ENCODE data around the gene PRND.
"Not testable (repeated sequence)": the region's sequence is repeated elsewhere in the genome, so short reads cannot be mapped to it uniquely, and the experiment has no call there.

PRND gene

GRCh38 chr20:4728120-4728760 lies 6.5 kb downstream of the PRND start:
- H3K4me3 ChIP-seq (ENCODE audit: low read depth, low read length): no peak overlapping the region
- no peak for DNase-seq (ENCODE audit: low read depth)

GRCh38 chr20:4729265-4729664 lies 7.6 kb downstream of the PRND start:
- no peak overlapping the region for H3K4me3 ChIP-seq (ENCODE audit: low read depth, low read length)

GRCh38 chr20:4730780-4731179 lies 9.1 kb downstream of the PRND start:
- no peak for DNase-seq (ENCODE audit: low read depth)
- no peak overlapping the region for H3K4me3 ChIP-seq (ENCODE audit: low read depth, low read length)

More at GRCh38 chr20:4729265-4729664, 7.6 kb downstream of the PRND start:
- DNase-seq (ENCODE audit: low read depth): no peak

GRCh38 chr20:4736875-4737274 lies 15.2 kb downstream of the PRND start:
- DNase-seq (ENCODE audit: low read depth): no peak
- no peak overlapping the region for H3K4me3 ChIP-seq (ENCODE audit: low read depth, low read length)

- H3K4me3 ChIP-seq (ENCODE audit: low read depth, low read length): no peak overlapping the region
- DNase-seq (ENCODE audit: low read depth): no peak
Observed at GRCh38 chr20:4737857-4738627, 16.3 kb downstream of the PRND start.

GRCh38 chr20:4740774-4741431 lies 19.2 kb downstream of the PRND start:
- DNase-seq (ENCODE audit: low read depth): no peak

GRCh38 chr20:4748847-4749246 lies 27.1 kb downstream of the PRND start:
- H3K4me3 ChIP-seq (ENCODE audit: low read depth, low read length): no peak overlapping the region
- DNase-seq (ENCODE audit: low read depth): no peak

More at GRCh38 chr20:4740774-4741431, 19.2 kb downstream of the PRND start:
- no peak overlapping the region for H3K4me3 ChIP-seq (ENCODE audit: low read depth, low read length)

- no peak overlapping the region for H3K4me3 ChIP-seq (ENCODE audit: low read depth, low read length)
- DNase-seq (ENCODE audit: low read depth): no peak
Observed at GRCh38 chr20:4749326-4749725, 27.6 kb downstream of the PRND start.

GRCh38 chr20:4750381-4750780 lies 28.7 kb downstream of the PRND start:
- H3K4me3 ChIP-seq (ENCODE audit: low read depth, low read length): no peak overlapping the region
- DNase-seq (ENCODE audit: low read depth): no peak

- not testable (repeated sequence) for DNase-seq (ENCODE audit: low read depth); H3K4me3 ChIP-seq (ENCODE audit: low read depth, low read length)
Observed at GRCh38 chr20:4759100-4759884, 37.6 kb downstream of the PRND start.

GRCh38 chr20:4763261-4763660 lies 41.6 kb downstream of the PRND start:
- no peak for DNase-seq (ENCODE audit: low read depth)
- no peak overlapping the region for H3K4me3 ChIP-seq (ENCODE audit: low read depth, low read length)

- no peak overlapping the region for H3K4me3 ChIP-seq (ENCODE audit: low read depth, low read length)
- DNase-seq (ENCODE audit: low read depth): no peak
Observed at GRCh38 chr20:4763723-4764510, 42.2 kb downstream of the PRND start.

- no peak overlapping the region for H3K4me3 ChIP-seq (ENCODE audit: low read depth, low read length)
- DNase-seq (ENCODE audit: low read depth): no peak
Observed at GRCh38 chr20:4764805-4765204, 43.1 kb downstream of the PRND start.

- H3K4me3 ChIP-seq (ENCODE audit: low read depth, low read length): no peak overlapping the region
Observed at GRCh38 chr20:4765681-4766080, 44.0 kb downstream of the PRND start.

GRCh38 chr20:4766631-4767030 lies 44.9 kb downstream of the PRND start:
- H3K4me3 ChIP-seq (ENCODE audit: low read depth, low read length): no peak overlapping the region
- no peak for DNase-seq (ENCODE audit: low read depth)

More at GRCh38 chr20:4765681-4766080, 44.0 kb downstream of the PRND start:
- DNase-seq (ENCODE audit: low read depth): no peak

GRCh38 chr20:4767084-4767483 lies 45.4 kb downstream of the PRND start:
- H3K4me3 ChIP-seq (ENCODE audit: low read depth, low read length): no peak overlapping the region

GRCh38 chr20:4769328-4769727 lies 47.6 kb downstream of the PRND start:
- no peak for DNase-seq (ENCODE audit: low read depth)
- no peak overlapping the region for H3K4me3 ChIP-seq (ENCODE audit: low read depth, low read length)

More at GRCh38 chr20:4767084-4767483, 45.4 kb downstream of the PRND start:
- no peak for DNase-seq (ENCODE audit: low read depth)

GRCh38 chr20:4770026-4770425 lies 48.3 kb downstream of the PRND start:
- no peak overlapping the region for H3K4me3 ChIP-seq (ENCODE audit: low read depth, low read length)
- no peak for DNase-seq (ENCODE audit: low read depth)

- no peak for DNase-seq (ENCODE audit: low read depth)
- no peak overlapping the region for H3K4me3 ChIP-seq (ENCODE audit: low read depth, low read length)
Observed at GRCh38 chr20:4771004-4771403, 49.3 kb downstream of the PRND start.
